ENCODE data around the gene HES5.

The HES5 gene

DNA sequence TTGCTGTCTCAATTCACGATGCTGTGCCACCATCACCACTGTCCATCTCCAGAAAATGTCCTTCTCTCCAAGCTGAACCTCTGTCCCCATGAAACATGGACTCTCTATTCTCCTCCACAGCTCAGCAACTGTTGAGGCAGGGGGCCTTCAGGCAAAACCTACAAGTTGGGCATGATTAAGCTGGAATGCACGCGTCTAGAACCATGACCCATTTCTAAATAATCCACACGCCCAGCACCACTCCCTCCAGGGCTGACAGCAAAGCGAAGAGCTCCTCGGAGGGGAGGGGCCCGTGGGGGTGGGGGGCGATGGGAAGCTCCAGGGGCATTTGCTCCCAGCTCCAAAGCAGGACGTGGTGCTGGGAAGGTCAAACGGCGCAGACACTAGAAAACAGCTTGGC lies 3.3 kb upstream of the HES5 start:
- H3K27me3 ChIP-seq (ENCODE audit: insufficient read depth, poor library complexity, severe bottlenecking), result no peaks in the 10 kb centered on the region
- no peaks in the 10 kb centered on the region for H3K36me3 ChIP-seq (ENCODE audit: low read depth)
- H3K9me3 ChIP-seq (ENCODE audit: severe bottlenecking), result no peaks in the 10 kb centered on the region
- H3K4me3 ChIP-seq (ENCODE audit: severe bottlenecking), result no peak overlapping the region
- TF ChIP-seq, protein P1, sequence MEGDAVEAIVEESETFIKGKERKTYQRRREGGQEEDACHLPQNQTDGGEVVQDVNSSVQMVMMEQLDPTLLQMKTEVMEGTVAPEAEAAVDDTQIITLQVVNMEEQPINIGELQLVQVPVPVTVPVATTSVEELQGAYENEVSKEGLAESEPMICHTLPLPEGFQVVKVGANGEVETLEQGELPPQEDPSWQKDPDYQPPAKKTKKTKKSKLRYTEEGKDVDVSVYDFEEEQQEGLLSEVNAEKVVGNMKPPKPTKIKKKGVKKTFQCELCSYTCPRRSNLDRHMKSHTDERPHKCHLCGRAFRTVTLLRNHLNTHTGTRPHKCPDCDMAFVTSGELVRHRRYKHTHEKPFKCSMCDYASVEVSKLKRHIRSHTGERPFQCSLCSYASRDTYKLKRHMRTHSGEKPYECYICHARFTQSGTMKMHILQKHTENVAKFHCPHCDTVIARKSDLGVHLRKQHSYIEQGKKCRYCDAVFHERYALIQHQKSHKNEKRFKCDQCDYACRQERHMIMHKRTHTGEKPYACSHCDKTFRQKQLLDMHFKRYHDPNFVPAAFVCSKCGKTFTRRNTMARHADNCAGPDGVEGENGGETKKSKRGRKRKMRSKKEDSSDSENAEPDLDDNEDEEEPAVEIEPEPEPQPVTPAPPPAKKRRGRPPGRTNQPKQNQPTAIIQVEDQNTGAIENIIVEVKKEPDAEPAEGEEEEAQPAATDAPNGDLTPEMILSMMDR (IDR thresholded peaks at IDR 0.05; ENCODE audit: poor library complexity, severe bottlenecking), result no peak
- H3K27ac ChIP-seq (ENCODE audit: poor library complexity, severe bottlenecking), result peak overlapping the region; percentile 87
- ATAC-seq (ENCODE audit: low read depth) (peak; percentile 48), DNase-seq (ENCODE audit: low spot score) (no peak)
- H3K4me1 ChIP-seq (ENCODE audit: insufficient read depth, poor library complexity, severe bottlenecking), result peaks cover 55% of the 10 kb centered on the region

DNA sequence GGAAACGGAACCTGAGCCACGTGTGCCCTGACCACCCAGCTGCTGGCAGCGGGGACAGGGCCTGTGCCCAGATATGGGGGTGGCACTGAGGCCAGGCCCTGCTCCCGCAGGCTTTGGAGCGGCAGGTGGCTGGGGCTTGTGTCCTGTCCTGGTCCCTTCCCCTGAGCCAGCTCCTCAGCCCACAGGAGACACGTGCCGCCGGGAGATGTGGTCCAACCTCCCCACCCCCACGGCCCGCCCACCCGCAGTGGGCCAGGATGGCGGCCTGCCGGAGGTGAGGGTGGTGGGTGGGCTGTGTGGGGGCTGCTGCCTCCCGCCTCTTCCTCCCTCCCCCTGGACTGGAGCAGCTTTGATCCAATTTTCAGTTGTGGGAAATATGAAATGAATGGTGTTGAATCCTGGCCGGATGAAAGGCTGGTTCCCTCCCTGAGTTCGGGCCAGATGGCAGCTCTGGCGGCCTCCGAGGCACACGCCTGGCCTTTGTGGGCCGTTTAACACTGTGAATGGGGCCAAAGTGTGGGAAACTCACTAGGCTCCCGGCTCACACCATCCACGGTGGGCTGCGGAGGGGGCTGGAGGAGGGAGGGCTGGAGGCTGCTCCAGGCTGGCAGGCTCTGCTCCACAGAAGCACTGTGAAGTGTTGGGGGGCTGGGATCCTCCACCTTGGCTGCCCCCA lies 2.6 kb upstream of the HES5 start:
- no peak for ATAC-seq (ENCODE audit: low read depth)
- DNase-seq (ENCODE audit: low spot score), result no peak
- no peaks in the 10 kb centered on the region for H3K9me3 ChIP-seq (ENCODE audit: severe bottlenecking)
- H3K27me3 ChIP-seq (ENCODE audit: insufficient read depth, poor library complexity, severe bottlenecking), result no peaks in the 10 kb centered on the region
- peak overlapping the region; percentile 87 for H3K27ac ChIP-seq (ENCODE audit: poor library complexity, severe bottlenecking)
- H3K4me3 ChIP-seq (ENCODE audit: severe bottlenecking), result no peak overlapping the region
- TF ChIP-seq, protein P1 (IDR thresholded peaks at IDR 0.05; ENCODE audit: poor library complexity, severe bottlenecking), result no peak
- peaks cover 53% of the 10 kb centered on the region for H3K4me1 ChIP-seq (ENCODE audit: insufficient read depth, poor library complexity, severe bottlenecking)
- no peaks in the 10 kb centered on the region for H3K36me3 ChIP-seq (ENCODE audit: low read depth)

DNA sequence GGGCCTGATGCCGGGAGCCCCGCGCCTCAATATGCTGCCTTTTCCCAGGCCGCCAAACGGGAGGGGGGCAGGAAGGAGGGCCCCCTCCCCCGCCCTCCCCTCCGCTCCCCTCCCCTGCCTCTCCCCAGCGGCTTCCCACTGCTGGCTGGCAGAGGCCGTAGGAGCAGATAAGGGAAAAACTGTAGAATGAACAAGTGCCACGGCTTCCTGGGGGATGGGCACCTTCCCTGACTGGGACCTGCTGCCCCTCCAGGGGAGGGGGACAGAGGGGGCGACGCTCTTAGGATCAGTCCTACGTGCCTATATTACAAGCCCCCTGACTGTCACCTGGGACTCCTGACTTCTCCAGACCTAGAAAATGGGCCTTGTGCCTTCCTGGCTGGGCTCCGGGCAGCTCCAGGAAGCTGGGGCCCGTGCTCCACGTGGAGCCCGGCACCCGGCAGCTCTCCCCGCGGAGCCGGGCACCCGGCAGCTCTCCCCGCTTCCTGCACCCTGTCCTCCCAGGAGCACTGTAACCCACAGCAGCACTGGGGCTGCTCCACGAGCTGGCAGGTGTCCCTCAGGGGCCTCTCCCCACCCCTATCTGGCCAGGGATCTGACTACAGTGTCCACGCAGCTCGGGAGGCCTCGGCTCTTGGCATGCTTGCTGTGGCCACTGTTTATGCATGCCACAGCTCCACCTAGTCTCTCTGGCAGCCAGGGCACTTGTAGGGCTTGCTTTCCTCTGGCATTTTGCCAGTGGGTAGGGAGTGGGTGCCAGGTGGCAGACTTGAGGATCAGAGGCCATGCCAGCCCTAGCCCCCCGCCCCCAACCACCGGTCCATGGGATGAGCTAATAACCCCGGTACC lies 674 bp upstream of the HES5 start:
- no peak for DNase-seq (ENCODE audit: low spot score)
- TF ChIP-seq, protein P1 (IDR thresholded peaks at IDR 0.05; ENCODE audit: poor library complexity, severe bottlenecking), result peak; percentile 19
- no peaks in the 10 kb centered on the region for H3K27me3 ChIP-seq (ENCODE audit: insufficient read depth, poor library complexity, severe bottlenecking)
- H3K4me3 ChIP-seq (ENCODE audit: severe bottlenecking), result no peak overlapping the region
- no peak for ATAC-seq (ENCODE audit: low read depth)
- no peaks in the 10 kb centered on the region for H3K9me3 ChIP-seq (ENCODE audit: severe bottlenecking)
- peak overlapping the region; percentile 87 for H3K27ac ChIP-seq (ENCODE audit: poor library complexity, severe bottlenecking)
- no peaks in the 10 kb centered on the region for H3K36me3 ChIP-seq (ENCODE audit: low read depth)
- H3K4me1 ChIP-seq (ENCODE audit: insufficient read depth, poor library complexity, severe bottlenecking), result peaks cover 40% of the 10 kb centered on the region

DNA sequence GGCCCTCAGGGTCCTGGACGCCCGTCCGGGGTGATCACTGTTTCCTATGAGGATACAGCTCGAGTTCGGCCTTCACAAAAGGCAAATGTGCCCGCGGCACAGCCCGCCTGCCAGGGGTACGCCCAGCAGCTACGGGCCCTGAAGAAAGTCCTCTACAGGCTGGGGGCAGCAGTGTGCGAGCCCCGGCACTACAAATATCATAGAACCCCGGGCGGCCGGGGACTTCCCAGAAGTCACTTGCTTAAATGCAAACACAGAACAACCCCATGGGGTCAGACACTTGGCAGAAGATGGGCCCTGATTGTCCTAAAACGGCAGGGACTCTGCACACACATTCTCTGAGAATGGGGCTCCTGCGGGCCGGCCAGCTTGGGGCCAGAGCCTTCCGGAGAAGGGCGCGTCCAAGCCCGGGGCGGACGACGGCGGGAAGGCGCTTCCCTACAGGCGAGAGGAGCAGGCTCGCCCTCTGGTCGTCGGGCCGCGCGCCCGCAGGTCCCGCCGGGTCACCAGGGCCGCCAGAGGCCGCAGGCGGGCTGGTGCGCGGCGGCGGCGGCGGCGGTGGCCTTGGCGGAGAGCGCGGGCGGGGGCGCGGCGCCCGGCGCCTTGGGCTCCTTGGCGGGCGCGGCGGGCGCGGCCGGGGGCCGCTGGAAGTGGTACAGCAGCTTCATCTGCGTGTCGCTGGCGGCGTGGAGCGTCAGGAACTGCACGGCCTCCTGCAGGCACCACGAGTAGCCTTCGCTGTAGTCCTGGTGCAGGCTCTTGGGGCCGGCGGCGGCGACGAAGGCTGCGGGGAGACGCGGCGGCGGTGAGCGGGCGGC lies 888 bp downstream of the HES5 start:
- Histone ChIP-seq H3K36me3 (ENCODE audit: low read depth) (no peaks in the 10 kb centered on the region; the same call in 1 of the 2 replicates), H3K4me3 (ENCODE audit: severe bottlenecking) (no peak overlapping the region), H3K27ac (ENCODE audit: poor library complexity, severe bottlenecking) (no peak overlapping the region), H3K4me1 (ENCODE audit: insufficient read depth, poor library complexity, severe bottlenecking) (peaks cover 34% of the 10 kb centered on the region), H3K9me3 (ENCODE audit: severe bottlenecking) (no peaks in the 10 kb centered on the region), H3K27me3 (ENCODE audit: insufficient read depth, poor library complexity, severe bottlenecking) (no peaks in the 10 kb centered on the region)
- ATAC-seq (ENCODE audit: low read depth), result no peak
- no peak for DNase-seq (ENCODE audit: low spot score)
- TF ChIP-seq, protein P1 (IDR thresholded peaks at IDR 0.05; ENCODE audit: poor library complexity, severe bottlenecking), result no peak

All from RWPE2 (cell line).